Stimulated activated CD8-positive, alpha-beta memory T cell treated with anti-CD3 and anti-CD28 coated beads, Interleukin-2, amount 100 ng/mL, for 1 hour (primary cell): ENCODE results near the gene ZC3H18.

Experiments
- DNase-seq, 2 donors: peaks; one replicate each; pipeline ENCODE4 v3.0.0-alpha.2; 2020; ENCODE audit warnings: low read depth in 2 of 2

The ZC3H18 gene

GRCh38 chr16:88678224-88678979, 108.2 kb downstream of the ZC3H18 start:
- DNase-seq = no peak

GRCh38 chr16:88680554-88681083, 110.4 kb downstream of the ZC3H18 start:
- no peak for DNase-seq

DNA sequence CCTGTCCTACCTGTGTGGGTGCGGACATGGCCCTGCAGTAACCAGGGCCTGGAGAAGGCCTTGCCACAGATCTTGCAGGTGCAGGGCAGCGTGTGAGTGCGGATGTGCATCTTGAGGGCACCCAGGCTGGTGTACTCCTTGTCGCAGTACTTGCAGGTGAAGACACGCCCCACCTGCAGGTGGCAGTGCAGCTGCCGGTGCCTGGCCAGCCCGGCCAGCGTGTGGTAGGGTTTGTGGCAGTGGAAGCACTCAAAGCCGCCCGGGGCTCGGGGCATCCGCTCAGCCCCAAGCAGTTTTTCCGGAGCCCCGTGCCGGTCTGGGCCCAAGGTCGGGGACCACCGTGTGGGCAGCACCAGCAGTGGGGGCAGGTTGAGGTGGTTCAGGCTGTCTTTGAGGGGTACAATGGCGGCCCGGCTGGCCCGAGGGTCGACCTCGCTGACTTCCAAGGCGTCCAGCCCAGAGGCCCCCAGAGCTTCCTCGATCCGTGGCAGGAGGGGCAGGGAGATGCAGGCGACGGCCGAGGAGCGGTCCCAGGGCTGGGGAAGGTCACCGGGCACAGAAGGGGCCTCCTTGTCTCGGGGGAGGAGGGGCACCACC, 111.0 kb downstream of the ZC3H18 start:
- no peak for DNase-seq
